Tibial nerve (tissue), 4 donors: ENCODE data around the gene SENP6.

Source experiments
- CTCF ChIP-seq, 5 experiments: fragments of 200-600 bp in 3 of 5; fragments of 450-650 bp in 2 of 5; sonication (generic) in 3 of 5; IDR thresholded peaks; one replicate each; pipeline ENCODE4 v1.5.1; 2016 to 2019; ENCODE audit warnings: antibody characterized with exemption in 5 of 5, mild to moderate bottlenecking in 3 of 5, moderate library complexity in 2 of 5
- EP300 ChIP-seq, 2 donors: sonication (generic); formaldehyde crosslinking; IDR thresholded peaks; one replicate each; pipeline ENCODE4 v1.6.1; 2017; ENCODE audit warnings: antibody characterized with exemption in 2 of 2, mild to moderate bottlenecking in 1 of 2
- POLR2A ChIP-seq, 2 donors: fragments of 450-650 bp; IDR thresholded peaks; one replicate each; pipeline ENCODE4 v1.6.1; 2017; ENCODE audit warnings: antibody characterized with exemption in 2 of 2, mild to moderate bottlenecking in 2 of 2, moderate library complexity in 2 of 2

DNA sequence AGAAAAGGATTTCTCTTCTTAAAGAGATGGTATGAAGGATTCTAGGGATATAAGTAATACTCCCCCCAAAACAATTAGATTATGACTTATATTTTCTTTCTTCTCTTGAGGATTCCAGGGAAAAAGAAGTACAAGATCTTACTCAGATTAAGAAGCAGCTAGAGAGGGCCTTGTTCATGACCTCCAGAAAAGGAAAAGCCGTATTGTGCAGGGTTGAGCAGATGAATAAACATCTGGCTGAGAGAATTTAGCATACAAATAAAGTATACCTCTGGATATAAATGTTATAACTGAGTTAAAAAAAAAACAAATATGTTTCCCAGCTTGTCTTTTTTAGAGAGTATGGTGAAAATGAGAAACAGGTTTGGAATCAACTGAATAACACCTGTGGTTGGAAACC, 158.6 kb downstream of the SENP6 start:
- no peak for TF ChIP-seq CTCF (IDR thresholded peaks at IDR 0.05)
- TF ChIP-seq POLR2A (IDR thresholded peaks at IDR 0.05): no peak
- no peak for TF ChIP-seq EP300 (IDR thresholded peaks at IDR 0.05)
